T follicular helper cell (primary cell): ENCODE measurements around the gene ACTR3C.
"Not testable (repeated sequence)": the region's sequence is repeated elsewhere in the genome, so short reads cannot be mapped to it uniquely, and the experiment has no call there.

Experiments
- DNase-seq: peaks from one replicate; pipeline ENCODE4 v3.0.0-alpha.2; 2020; ENCODE audit warnings: low read depth

Gene ACTR3C

GRCh38 chr7:150336746-150337145 is 13.4 kb upstream of the ACTR3C start:
- DNase-seq: no peak

- DNase-seq: no peak
These were observed 12.4 kb upstream of the ACTR3C start for GRCh38 chr7:150335774-150336112.

GRCh38 chr7:150335108-150335773 is 11.9 kb upstream of the ACTR3C start:
- DNase-seq: no peak

GRCh38 chr7:150334108-150334507 is 10.8 kb upstream of the ACTR3C start:
- DNase-seq: no peak

- DNase-seq: no peak
These were observed 10.3 kb upstream of the ACTR3C start for GRCh38 chr7:150333659-150334058.

- no peak for DNase-seq
These were observed 9.7 kb upstream of the ACTR3C start for GRCh38 chr7:150332852-150333635.

GRCh38 chr7:150330211-150330885 is 7.0 kb upstream of the ACTR3C start:
- DNase-seq: no peak

GRCh38 chr7:150329331-150330120 is 6.2 kb upstream of the ACTR3C start:
- DNase-seq: no peak

GRCh38 chr7:150327308-150327707 is 4.0 kb upstream of the ACTR3C start:
- no peak for DNase-seq

GRCh38 chr7:150326657-150327268 is 3.4 kb upstream of the ACTR3C start:
- no peak for DNase-seq

GRCh38 chr7:150325901-150326300 is 2.6 kb upstream of the ACTR3C start:
- no peak for DNase-seq

GRCh38 chr7:150325110-150325611 is 1.8 kb upstream of the ACTR3C start:
- no peak for DNase-seq

- no peak for DNase-seq
These were observed 1.1 kb upstream of the ACTR3C start for GRCh38 chr7:150324373-150324961.

- no peak for DNase-seq
These were observed 482 bp upstream of the ACTR3C start for GRCh38 chr7:150323682-150324372.

- DNase-seq: no peak
These were observed 1.1 kb downstream of the ACTR3C start for GRCh38 chr7:150322114-150322832.

GRCh38 chr7:150321788-150322113 is 1.6 kb downstream of the ACTR3C start:
- no peak for DNase-seq

GRCh38 chr7:150317748-150318444 is 5.4 kb downstream of the ACTR3C start:
- no peak for DNase-seq

- not testable (repeated sequence) for DNase-seq
These were observed 6.4 kb downstream of the ACTR3C start for GRCh38 chr7:150316987-150317386.

- no peak for DNase-seq
These were observed 8.6 kb downstream of the ACTR3C start for GRCh38 chr7:150314639-150315239.
